Body of pancreas (tissue), 4 donors: ENCODE measurements around the gene NUP107. TPM values are rescaled to one million over a fixed set of nuclear protein-coding genes. Genes with fewer than 3 reads are reported as not detected.
A peak's percentile ranks its signal among the peaks of the same experiment; 100 is the strongest.
"Not testable (repeated sequence)": the region's sequence is repeated elsewhere in the genome, so short reads cannot be mapped to it uniquely, and the experiment has no call there.

ENCODE experiments used
- ATAC-seq: fragments of 150-250 bp; one replicate; pipeline ENCODE4 v1.9.1; 2016
- DNase-seq, 4 donors: peaks; one replicate each; pipeline ENCODE4 v3.0.0-alpha.2; 2019
- H3K27ac ChIP-seq, 4 donors: fragments of 200-600 bp; sonication (generic); 1 replicate in 3 of 4; 2 replicates in 1 of 4; pipeline versions ENCODE4 v1.5.1 to v1.6.1; 2016 to 2019; ENCODE audit warnings: mild to moderate bottlenecking in 1 of 4, mixed read lengths in 1 of 4, moderate library complexity in 1 of 4
- H3K27me3 ChIP-seq, 2 donors: fragments of 200-600 bp; sonication (generic); one replicate each; pipeline ENCODE4 v1.6.0; 2016; ENCODE audit warnings: mild to moderate bottlenecking in 1 of 2
- H3K36me3 ChIP-seq, 2 donors: fragments of 200-600 bp; sonication (generic); replicated peaks in 1 of 2; 2 replicates each; pipeline ENCODE4 v1.5.1; 2016; ENCODE audit warnings: low read depth in 2 of 2; ENCODE audit not compliant: insufficient read depth in 1 of 2
- H3K4me1 ChIP-seq: fragments of 200-600 bp; sonication (generic); one replicate; pipeline ENCODE4 v1.6.0; 2016
- H3K4me3 ChIP-seq, 2 donors: fragments of 200-600 bp; sonication (generic); 1 replicate in 1 of 2; 2 replicates in 1 of 2; pipeline ENCODE4 v1.5.1; 2016 to 2019
- H3K9me3 ChIP-seq, 3 donors: fragments of 200-600 bp; sonication (generic); 1 replicate in 2 of 3; 2 replicates in 1 of 3; pipeline ENCODE4 v1.5.1; 2016
- CTCF ChIP-seq, 7 experiments: fragments of 450-650 bp in 4 of 7; fragments of 200-600 bp in 3 of 7; sonication (generic) in 3 of 7; IDR thresholded peaks; one replicate each; pipeline ENCODE4 v1.5.1; 2016 to 2019; ENCODE audit warnings: antibody characterized with exemption in 7 of 7
- POLR2A ChIP-seq, 3 donors: fragments of 450-650 bp; IDR thresholded peaks; one replicate each; pipeline ENCODE4 v1.6.1; 2016; ENCODE audit warnings: antibody characterized with exemption in 3 of 3, mild to moderate bottlenecking in 2 of 3
- WGBS, 2 donors: methylation state at CpG; one replicate each; pipeline ENCODE4 v1.1.5; 2017; 5-methylcytosine and 5-hydroxymethylcytosine counted together
- intact Hi-C: fragments of 100-400 bp; cut with DNase I; formaldehyde crosslinking; loops from one replicate; pipeline ENCODE4 v1.15.1; 2023
- total RNA-seq, 2 donors: library from RNA; depleted of rRNA; stranded (reverse); fragments of >200 nt; gene quantifications; one replicate each; pipeline ENCODE4 v1.1.0, GENCODE V29; 2016

NUP107 gene
- total RNA-seq, 2 donors from 2014 or later: 29.6 to 34.9 TPM

- Histone ChIP-seq H3K4me1 (no peaks in the 10 kb centered on the region), H3K4me3 (no peak overlapping the region), H3K9me3 (no peaks in the 10 kb centered on the region), H3K27ac (no peak overlapping the region), H3K27me3 (no peaks in the 10 kb centered on the region), H3K36me3 (no peaks in the 10 kb centered on the region)
- intact Hi-C loops: no loop called here
- TF ChIP-seq POLR2A (IDR thresholded peaks at IDR 0.05) (no peak), CTCF (IDR thresholded peaks at IDR 0.05) (no peak)
- 49 to 51% methylated on average over 5 of the region's 5 CpGs for WGBS, 2 donors
- DNase-seq (peak in 2 of 4 donors; percentile 13 to 34), ATAC-seq (no peak)
Observed at GRCh38 chr12:68675101-68675842, 11.5 kb upstream of the NUP107 start.

- intact Hi-C loops: not testable (repeated sequence)
Observed at GRCh38 chr12:68676854-68677253, 9.9 kb upstream of the NUP107 start.

GRCh38 chr12:68686262-68686594, 550 bp upstream of the NUP107 start:
- no peaks in the 10 kb centered on the region for H3K27me3 ChIP-seq
- ATAC-seq (no peak), DNase-seq (no peak)
- peaks cover 0 to 2% of the 10 kb centered on the region in 2 donors for H3K36me3 ChIP-seq
- peak overlapping the region in 1 of 2 donors; percentile 71 for H3K4me3 ChIP-seq
- intact Hi-C loops: no loop called here
- peaks cover 16% of the 10 kb centered on the region for H3K4me1 ChIP-seq
- H3K9me3 ChIP-seq: no peaks in the 10 kb centered on the region
- TF ChIP-seq POLR2A (IDR thresholded peaks at IDR 0.05): no peak
- WGBS, 2 donors: 39 to 45% methylated on average over 3 of the region's 3 CpGs
- peak overlapping the region; percentile 68 to 91 (median 78) for H3K27ac ChIP-seq

More at GRCh38 chr12:68676854-68677253, 9.9 kb upstream of the NUP107 start:
- WGBS, 2 donors: 92 to 96% methylated on average over 5 of the region's 5 CpGs
- not testable (repeated sequence) for H3K27me3 ChIP-seq, H3K9me3 ChIP-seq, H3K4me3 ChIP-seq, H3K4me1 ChIP-seq, H3K36me3 ChIP-seq, ATAC-seq, DNase-seq, H3K27ac ChIP-seq

GRCh38 chr12:68695454-68695853, 8.7 kb downstream of the NUP107 start:
- peaks cover 0 to 39% of the 10 kb centered on the region in 2 donors for H3K36me3 ChIP-seq
- no peaks in the 10 kb centered on the region for H3K27me3 ChIP-seq
- TF ChIP-seq CTCF (IDR thresholded peaks at IDR 0.05) (no peak), POLR2A (IDR thresholded peaks at IDR 0.05) (no peak)
- no peak for ATAC-seq
- intact Hi-C loops: no loop called here
- H3K9me3 ChIP-seq: no peaks in the 10 kb centered on the region
- H3K4me1 ChIP-seq: no peaks in the 10 kb centered on the region
- H3K27ac ChIP-seq: no peak overlapping the region
- no peak overlapping the region for H3K4me3 ChIP-seq
- no peak for DNase-seq

DNA sequence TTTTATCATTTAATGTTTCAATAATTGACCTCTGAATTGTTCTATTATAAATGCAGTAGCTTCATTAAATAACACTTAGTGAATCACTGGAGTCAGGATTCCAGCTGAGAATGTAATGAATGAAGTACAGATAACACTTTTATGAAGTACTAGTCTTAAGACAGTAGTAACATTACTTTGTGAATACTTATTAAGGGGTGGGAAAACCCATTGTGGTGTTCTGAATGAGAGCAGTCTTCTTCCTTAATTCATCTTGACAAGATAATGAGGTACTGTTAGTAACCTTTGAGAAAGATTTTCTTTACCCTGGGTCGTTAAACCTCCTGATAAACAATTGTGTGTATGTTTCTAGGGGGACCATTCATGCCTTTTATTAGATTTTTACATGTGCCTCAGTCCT, 12.7 kb downstream of the NUP107 start:
- no peaks in the 10 kb centered on the region for H3K4me1 ChIP-seq
- no peaks in the 10 kb centered on the region for H3K27me3 ChIP-seq
- H3K27ac ChIP-seq: no peak overlapping the region
- H3K36me3 ChIP-seq: peaks cover 0 to 33% of the 10 kb centered on the region in 2 donors
- TF ChIP-seq POLR2A (IDR thresholded peaks at IDR 0.05) (no peak), CTCF (IDR thresholded peaks at IDR 0.05) (no peak)
- ATAC-seq: no peak
- 83 to 94% methylated on average over 1 of the region's 1 CpG for WGBS, 2 donors
- no peak for DNase-seq
- intact Hi-C loops: no loop called here
- no peak overlapping the region for H3K4me3 ChIP-seq
- no peaks in the 10 kb centered on the region for H3K9me3 ChIP-seq

- WGBS, 2 donors: 90 to 93% methylated on average over 7 of the region's 7 CpGs
- H3K27ac ChIP-seq: no peak overlapping the region
- no peaks in the 10 kb centered on the region for H3K4me1 ChIP-seq
- H3K36me3 ChIP-seq: peaks cover 0 to 11% of the 10 kb centered on the region in 2 donors
- intact Hi-C loops: no loop called here
- no peak for DNase-seq
- no peaks in the 10 kb centered on the region for H3K9me3 ChIP-seq
- TF ChIP-seq CTCF (IDR thresholded peaks at IDR 0.05): no peak
- TF ChIP-seq POLR2A (IDR thresholded peaks at IDR 0.05): no peak
- no peak overlapping the region for H3K4me3 ChIP-seq
- H3K27me3 ChIP-seq: no peaks in the 10 kb centered on the region
- no peak for ATAC-seq
Observed at GRCh38 chr12:68727776-68728175, 41.0 kb downstream of the NUP107 start.
